Gastrocnemius medialis (tissue), 4 donors: Measurements from ENCODE around the gene BTBD10. TPM values are rescaled to one million over a fixed set of nuclear protein-coding genes. Genes with fewer than 3 reads are reported as not detected.

Source experiments
- ATAC-seq, 2 donors: fragments of 150-250 bp; one replicate each; pipeline ENCODE4 v1.9.1; 2016
- DNase-seq, 2 donors: peaks; one replicate each; pipeline ENCODE4 v3.0.0-alpha.2; 2019
- H3K27ac ChIP-seq, 4 donors: fragments of 200-600 bp; sonication (generic); 1 replicate in 1 of 4; 2 replicates in 3 of 4; pipeline ENCODE4 v1.5.1; 2016 to 2018; ENCODE audit warnings: mild to moderate bottlenecking in 2 of 4, moderate library complexity in 1 of 4
- H3K27me3 ChIP-seq, 3 donors: fragments of 200-600 bp; sonication (generic) in 2 of 3; 1 replicate in 1 of 3; 2 replicates in 2 of 3; pipeline versions ENCODE4 v1.5.1 to v1.6.0; 2016 to 2019; ENCODE audit warnings: mild to moderate bottlenecking in 1 of 3, moderate library complexity in 1 of 3
- H3K36me3 ChIP-seq, 2 donors: fragments of 200-600 bp; sonication (generic) in 1 of 2; one replicate each; pipeline ENCODE4 v1.5.1; 2017 to 2018
- H3K4me1 ChIP-seq, 2 donors: fragments of 200-600 bp; sonication (generic) in 1 of 2; one replicate each; pipeline ENCODE4 v1.5.1; 2016 to 2017; ENCODE audit warnings: mild to moderate bottlenecking in 2 of 2
- H3K4me3 ChIP-seq, 4 donors: fragments of 200-600 bp; sonication (generic) in 3 of 4; 1 replicate in 1 of 4; 2 replicates in 3 of 4; pipeline ENCODE4 v1.5.1; 2016 to 2019; ENCODE audit warnings: mild to moderate bottlenecking in 2 of 4
- H3K9me3 ChIP-seq, 3 donors: fragments of 200-600 bp; sonication (generic) in 2 of 3; 1 replicate in 1 of 3; 2 replicates in 2 of 3; pipeline ENCODE4 v1.5.1; 2016 to 2019
- POLR2A ChIP-seq, 2 donors: fragments of 450-650 bp; IDR thresholded peaks; one replicate each; pipeline ENCODE4 v1.6.1; 2017; ENCODE audit warnings: antibody characterized with exemption in 2 of 2, mild to moderate bottlenecking in 2 of 2, moderate library complexity in 2 of 2
- in situ Hi-C, 4 donors: fragments of 200-750 bp; cut with MboI; loops; one replicate each; pipeline versions ENCODE4 v1.15.0 to v1.8.0; 2017; ENCODE audit warnings: low sequenced_read_pairs in 4 of 4
- intact Hi-C: fragments of 100-400 bp; cut with DNase I; formaldehyde crosslinking; loops from one replicate; pipeline ENCODE4 v1.15.1; 2023; ENCODE audit warnings: low total_unique reads
- total RNA-seq, 4 donors: library from RNA; depleted of rRNA; stranded (reverse); fragments of >200 nt; gene quantifications; one replicate each; pipeline versions ENCODE4 v1.1.0 to v1.2.3, GENCODE V29; 2016
- TF ChIP-seq, protein P1 (sequence below), 5 experiments: fragments of 450-650 bp in 3 of 5; fragments of 200-600 bp in 2 of 5; sonication (generic) in 2 of 5; IDR thresholded peaks in 4 of 5; conservative IDR thresholded peaks in 1 of 5; 1 replicate in 4 of 5; 2 replicates in 1 of 5; pipeline ENCODE4 v1.5.1; 2016 to 2019; ENCODE audit warnings: antibody characterized with exemption in 5 of 5, mild to moderate bottlenecking in 3 of 5, moderate library complexity in 3 of 5

BTBD10 gene
- total RNA-seq, 4 donors from 2014 or later = 18.6 to 31.9 (median 20.3) TPM

DNA sequence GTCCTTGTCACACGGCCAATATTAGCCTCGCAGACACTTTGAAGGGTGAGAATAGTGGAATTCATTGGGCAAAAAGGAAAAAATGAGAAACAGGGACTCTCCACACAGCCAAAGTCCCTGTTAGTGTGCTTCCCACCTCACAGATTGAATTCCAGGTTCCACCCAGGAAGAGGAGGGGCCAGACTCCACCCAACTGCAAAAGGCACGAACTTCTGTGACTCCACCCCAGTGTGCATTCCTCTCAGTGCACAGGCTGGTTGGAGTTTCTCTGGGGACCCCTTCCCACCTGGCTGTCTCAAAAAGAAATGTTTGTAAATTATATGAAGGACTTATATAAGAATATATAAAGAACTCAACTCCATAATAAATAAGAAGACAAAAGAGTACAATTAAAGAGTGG lies 12.1 kb upstream of the BTBD10 start:
- in situ Hi-C loops = no loop called here
- Histone ChIP-seq H3K27ac (no peak overlapping the region), H3K27me3 (no peaks in the 10 kb centered on the region), H3K4me3 (no peak overlapping the region), H3K36me3 (no peaks in the 10 kb centered on the region), H3K4me1 (no peaks in the 10 kb centered on the region), H3K9me3 (no peaks in the 10 kb centered on the region)
- ATAC-seq = no peak
- intact Hi-C loops = no loop called here
- DNase-seq = no peak
- TF ChIP-seq POLR2A (IDR thresholded peaks at IDR 0.05) = no peak
- TF ChIP-seq, protein P1, sequence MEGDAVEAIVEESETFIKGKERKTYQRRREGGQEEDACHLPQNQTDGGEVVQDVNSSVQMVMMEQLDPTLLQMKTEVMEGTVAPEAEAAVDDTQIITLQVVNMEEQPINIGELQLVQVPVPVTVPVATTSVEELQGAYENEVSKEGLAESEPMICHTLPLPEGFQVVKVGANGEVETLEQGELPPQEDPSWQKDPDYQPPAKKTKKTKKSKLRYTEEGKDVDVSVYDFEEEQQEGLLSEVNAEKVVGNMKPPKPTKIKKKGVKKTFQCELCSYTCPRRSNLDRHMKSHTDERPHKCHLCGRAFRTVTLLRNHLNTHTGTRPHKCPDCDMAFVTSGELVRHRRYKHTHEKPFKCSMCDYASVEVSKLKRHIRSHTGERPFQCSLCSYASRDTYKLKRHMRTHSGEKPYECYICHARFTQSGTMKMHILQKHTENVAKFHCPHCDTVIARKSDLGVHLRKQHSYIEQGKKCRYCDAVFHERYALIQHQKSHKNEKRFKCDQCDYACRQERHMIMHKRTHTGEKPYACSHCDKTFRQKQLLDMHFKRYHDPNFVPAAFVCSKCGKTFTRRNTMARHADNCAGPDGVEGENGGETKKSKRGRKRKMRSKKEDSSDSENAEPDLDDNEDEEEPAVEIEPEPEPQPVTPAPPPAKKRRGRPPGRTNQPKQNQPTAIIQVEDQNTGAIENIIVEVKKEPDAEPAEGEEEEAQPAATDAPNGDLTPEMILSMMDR (IDR thresholded peaks at IDR 0.05 in 4 of 5, conservative IDR thresholded peaks at IDR 0.05 in 1 of 5) = no peak

DNA sequence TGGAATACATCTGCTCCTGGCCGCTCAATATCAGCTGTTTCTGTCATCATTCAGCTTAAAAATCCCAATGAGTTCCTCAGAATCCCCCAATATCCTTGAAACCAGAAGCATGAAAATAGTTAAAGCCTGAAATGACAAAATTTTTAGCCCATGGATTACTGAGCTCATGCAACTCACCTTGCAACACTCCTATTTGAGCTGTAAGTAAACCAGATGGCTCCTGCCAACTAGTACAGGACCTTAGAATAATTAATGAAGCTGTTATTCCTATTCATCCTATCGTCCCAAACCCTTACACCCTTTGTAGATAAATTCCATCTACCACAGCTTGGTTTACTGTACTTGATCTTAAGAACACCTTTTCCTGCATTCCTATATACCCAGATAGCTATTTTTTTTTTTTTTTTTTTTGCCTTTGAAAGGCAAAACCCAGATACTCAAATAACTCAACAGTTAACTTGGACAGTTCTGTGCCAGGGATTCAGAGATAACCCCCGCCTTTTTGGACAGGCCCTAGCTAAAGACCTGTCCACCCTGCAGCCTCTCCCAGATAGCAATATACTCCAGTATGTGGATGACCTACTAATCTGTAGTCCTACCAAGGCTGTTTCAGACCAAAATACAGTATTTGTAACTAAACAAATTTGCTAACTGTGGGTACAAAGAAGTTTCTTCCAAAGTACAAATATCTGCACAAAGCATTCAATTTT lies 10.1 kb upstream of the BTBD10 start:
- ATAC-seq = no peak
- no peaks in the 10 kb centered on the region for H3K36me3 ChIP-seq
- DNase-seq = no peak
- no peak overlapping the region for H3K4me3 ChIP-seq
- H3K27me3 ChIP-seq = peaks cover 0 to 5% (median 0%) of the 10 kb centered on the region in 3 donors
- in situ Hi-C loops = no loop called here
- TF ChIP-seq, protein P1 (IDR thresholded peaks at IDR 0.05 in 4 of 5, conservative IDR thresholded peaks at IDR 0.05 in 1 of 5) = no peak
- no peak for TF ChIP-seq POLR2A (IDR thresholded peaks at IDR 0.05)
- intact Hi-C loops = no loop called here
- no peaks in the 10 kb centered on the region for H3K4me1 ChIP-seq
- H3K27ac ChIP-seq = no peak overlapping the region
- H3K9me3 ChIP-seq = no peaks in the 10 kb centered on the region

DNA sequence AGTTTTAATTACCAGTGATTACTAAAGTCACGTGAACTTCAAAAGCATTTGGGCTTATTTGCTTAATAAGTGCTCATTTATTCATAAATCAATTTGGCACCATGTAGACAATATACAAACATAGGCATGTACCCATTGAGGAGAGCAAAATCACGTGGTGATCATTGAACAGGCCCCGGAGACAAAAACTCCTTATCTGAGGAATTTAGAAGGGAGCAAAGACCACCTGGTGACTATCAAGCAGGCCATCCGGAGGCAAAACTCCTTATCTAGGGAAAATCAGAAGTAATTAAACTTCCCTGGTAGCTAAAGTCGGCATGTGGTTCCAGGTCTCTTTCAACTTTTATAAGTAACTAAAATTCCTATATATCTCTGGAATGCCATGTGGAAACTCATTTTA lies 5.7 kb upstream of the BTBD10 start:
- peaks cover 2 to 3% of the 10 kb centered on the region in 2 donors for H3K4me1 ChIP-seq
- TF ChIP-seq, protein P1 (IDR thresholded peaks at IDR 0.05 in 4 of 5, conservative IDR thresholded peaks at IDR 0.05 in 1 of 5) = no peak
- TF ChIP-seq POLR2A (IDR thresholded peaks at IDR 0.05) = no peak
- H3K27me3 ChIP-seq = peaks cover 0 to 5% (median 0%) of the 10 kb centered on the region in 3 donors
- in situ Hi-C loops = no loop called here
- ATAC-seq (no peak), DNase-seq (no peak)
- H3K9me3 ChIP-seq = no peaks in the 10 kb centered on the region
- H3K4me3 ChIP-seq = no peak overlapping the region
- H3K36me3 ChIP-seq = no peaks in the 10 kb centered on the region
- intact Hi-C loops = no loop called here
- H3K27ac ChIP-seq = no peak overlapping the region

DNA sequence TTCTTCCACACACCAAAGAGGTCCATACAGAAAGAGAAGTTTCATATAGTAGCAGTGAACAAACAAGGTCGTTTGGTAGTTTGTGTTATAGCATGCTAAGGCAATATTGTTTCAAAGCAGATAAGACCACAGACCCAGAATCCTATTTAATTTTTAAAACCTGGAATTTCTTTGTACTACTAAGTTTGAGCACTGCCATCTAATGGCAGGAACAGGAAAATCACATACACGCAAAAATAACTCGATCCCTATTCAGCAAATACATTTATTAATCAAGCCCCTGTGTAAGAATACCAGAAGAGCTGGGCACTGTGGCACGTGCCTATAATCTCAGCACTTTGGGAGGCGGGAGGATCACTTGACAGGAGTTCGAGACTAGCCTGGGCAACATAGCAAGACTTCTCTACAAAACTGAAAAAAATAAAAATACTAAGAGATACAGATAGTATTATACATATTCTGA lies 2.9 kb upstream of the BTBD10 start:
- no peak overlapping the region for H3K4me3 ChIP-seq
- in situ Hi-C loops (no loop called here), intact Hi-C loops (loop anchor here (2.0 kb wide), 1 partner anchor 255 kb away; no protein-coding TSS in a partner anchor)
- H3K27ac ChIP-seq = no peak overlapping the region
- TF ChIP-seq POLR2A (IDR thresholded peaks at IDR 0.05) = no peak
- TF ChIP-seq, protein P1 (IDR thresholded peaks at IDR 0.05 in 4 of 5, conservative IDR thresholded peaks at IDR 0.05 in 1 of 5) = peak in 3 of 5 experiments; percentile 10 to 60 (median 54)
- peaks cover 0 to 5% (median 0%) of the 10 kb centered on the region in 3 donors for H3K27me3 ChIP-seq
- no peaks in the 10 kb centered on the region for H3K9me3 ChIP-seq
- ATAC-seq (no peak), DNase-seq (no peak)
- no peaks in the 10 kb centered on the region for H3K36me3 ChIP-seq
- H3K4me1 ChIP-seq = peaks cover 13% of the 10 kb centered on the region in 2 donors
